H9 (cell line): ENCODE results near the gene NTRK2. TPM values are rescaled to one million over a fixed set of nuclear protein-coding genes. Genes with fewer than 3 reads are reported as not detected.
A peak's percentile ranks its signal among the peaks of the same experiment; 100 is the strongest.

Source experiments
- DNase-seq: peaks from one replicate; pipeline ENCODE4 v3.0.0-alpha.2; 2017
- H2AFZ ChIP-seq: one replicate; pipeline ENCODE4 v1.6.1; 2013; ENCODE audit warnings: mild to moderate bottlenecking, low read length, control low read depth, moderate library complexity
- H2AK5ac ChIP-seq: 2 replicates; pipeline ENCODE4 v1.6.1; 2013; ENCODE audit warnings: low read length, control low read depth, mixed read lengths; ENCODE audit not compliant: insufficient read length
- H2BK120ac ChIP-seq: one replicate; pipeline ENCODE4 v1.6.1; 2013; ENCODE audit warnings: low read depth, mild to moderate bottlenecking, low read length, control low read depth, inconsistent platforms; ENCODE audit not compliant: poor library complexity, severe bottlenecking
- H2BK12ac ChIP-seq: 2 replicates; pipeline ENCODE4 v1.6.1; 2013; ENCODE audit warnings: low read length, control low read depth, mixed read lengths, low read depth; ENCODE audit not compliant: insufficient read length
- H2BK15ac ChIP-seq: 2 replicates; pipeline ENCODE4 v1.6.1; 2013; ENCODE audit warnings: low read depth, low read length, control low read depth
- H2BK20ac ChIP-seq: one replicate; pipeline ENCODE4 v1.6.1; 2013; ENCODE audit warnings: low read depth, mild to moderate bottlenecking, low read length, control low read depth, inconsistent platforms; ENCODE audit not compliant: poor library complexity, severe bottlenecking
- H2BK5ac ChIP-seq: 2 replicates; pipeline ENCODE4 v1.6.1; 2013; ENCODE audit warnings: low read length, control low read depth, mixed read lengths; ENCODE audit not compliant: insufficient read length
- H3K14ac ChIP-seq: 2 replicates; pipeline ENCODE4 v1.6.1; 2013; ENCODE audit warnings: low read length, control low read depth; ENCODE audit not compliant: insufficient read depth
- H3K18ac ChIP-seq: 2 replicates; pipeline ENCODE4 v1.6.1; 2013; ENCODE audit warnings: low read depth, mild to moderate bottlenecking, mixed read lengths, low read length, control low read depth; ENCODE audit not compliant: insufficient read length
- H3K23ac ChIP-seq: 2 replicates; pipeline ENCODE4 v1.6.1; 2013; ENCODE audit warnings: low read length, control low read depth, mixed read lengths, low read depth; ENCODE audit not compliant: insufficient read length
- H3K23me2 ChIP-seq: 2 replicates; pipeline ENCODE4 v1.6.1; 2013; ENCODE audit warnings: low read depth, mild to moderate bottlenecking, mixed read lengths, low read length, control low read depth; ENCODE audit not compliant: insufficient read length, poor library complexity, severe bottlenecking
- H3K27ac ChIP-seq: 2 replicates; pipeline ENCODE4 v1.5.1; 2013; ENCODE audit warnings: low read length, control low read depth, mixed read lengths, low read depth; ENCODE audit not compliant: insufficient read length
- H3K27me3 ChIP-seq: 2 replicates; pipeline ENCODE4 v1.6.1; 2013; ENCODE audit warnings: low read length, control low read depth, inconsistent platforms; ENCODE audit not compliant: insufficient read depth
- H3K4ac ChIP-seq: 2 replicates; pipeline ENCODE4 v1.6.1; 2013; ENCODE audit warnings: low read depth, mild to moderate bottlenecking, control low read depth, inconsistent platforms, low read length, moderate library complexity
- H3K4me1 ChIP-seq: 2 replicates; pipeline ENCODE4 v1.6.1; 2013; ENCODE audit warnings: low read length, control low read depth, inconsistent platforms; ENCODE audit not compliant: insufficient read depth
- H3K4me2 ChIP-seq: 2 replicates; pipeline ENCODE4 v1.6.1; 2013; ENCODE audit warnings: low read length, control low read depth, mixed read lengths; ENCODE audit not compliant: insufficient read length, insufficient read depth
- H3K56ac ChIP-seq: 2 replicates; pipeline ENCODE4 v1.6.1; 2013; ENCODE audit warnings: low read depth, mild to moderate bottlenecking, mixed read lengths, low read length, control low read depth; ENCODE audit not compliant: insufficient read length
- H3K79me1 ChIP-seq: 2 replicates; pipeline ENCODE4 v1.6.1; 2013; ENCODE audit warnings: low read depth, mild to moderate bottlenecking, moderate library complexity, low read length, control low read depth, inconsistent platforms; ENCODE audit not compliant: insufficient read depth, poor library complexity, severe bottlenecking
- H3K79me2 ChIP-seq: 2 replicates; pipeline ENCODE4 v1.6.1; 2013; ENCODE audit warnings: low read length, control low read depth, inconsistent platforms; ENCODE audit not compliant: insufficient read depth
- H3K9ac ChIP-seq: 2 replicates; pipeline ENCODE4 v1.6.1; 2013; ENCODE audit warnings: low read length, control low read depth, mixed read lengths; ENCODE audit not compliant: insufficient read length; ENCODE audit errors: extremely low read depth
- H3K9me3 ChIP-seq: one replicate; pipeline ENCODE4 v1.6.1; 2013; ENCODE audit warnings: low read depth, low read length, inconsistent platforms; ENCODE audit not compliant: control insufficient read depth
- H3T11ph ChIP-seq: one replicate; pipeline ENCODE4 v1.6.1; 2013; ENCODE audit warnings: mild to moderate bottlenecking, low read length, control low read depth, inconsistent platforms
- H4K20me1 ChIP-seq: one replicate; pipeline ENCODE4 v1.6.1; 2013; ENCODE audit not compliant: control insufficient read depth, insufficient read length, insufficient read depth
- H4K5ac ChIP-seq: 2 replicates; pipeline ENCODE4 v1.6.1; 2013; ENCODE audit warnings: low read depth, mild to moderate bottlenecking, mixed read lengths, low read length, control low read depth; ENCODE audit not compliant: insufficient read length
- H4K8ac ChIP-seq: replicated peaks from 2 replicates; pipeline ENCODE4 v1.6.1; 2013; ENCODE audit warnings: low read length, control low read depth, mixed read lengths, low read depth; ENCODE audit not compliant: insufficient read length
- H4K91ac ChIP-seq: 2 replicates; pipeline ENCODE4 v1.6.1; 2013; ENCODE audit warnings: low read depth, mild to moderate bottlenecking, moderate library complexity, mixed read lengths, low read length, control low read depth; ENCODE audit not compliant: insufficient read length
- H3K27ac Mint-ChIP-seq, 3 experiments: 2 replicates in 2 of 3; 3 replicates in 1 of 3; pipeline ENCODE4 v1.8.0; 2020 to 2021; ENCODE audit warnings: mixed read lengths in 3 of 3, mild to moderate bottlenecking in 1 of 3, moderate library complexity in 1 of 3
- H3K27me3 Mint-ChIP-seq: 2 replicates; pipeline ENCODE4 v1.8.0; 2021; ENCODE audit warnings: low read depth, mild to moderate bottlenecking, moderate library complexity, mixed read lengths
- H3K36me3 Mint-ChIP-seq, 3 experiments: 2 replicates in 2 of 3; 3 replicates in 1 of 3; pipeline ENCODE4 v1.8.0; 2020 to 2021; ENCODE audit warnings: low read depth in 3 of 3, mixed read lengths in 3 of 3; ENCODE audit not compliant: insufficient read depth in 1 of 3
- H3K4me1 Mint-ChIP-seq, 2 experiments: 2 replicates each; pipeline ENCODE4 v1.8.0; 2020; ENCODE audit warnings: mixed read lengths in 2 of 2
- H3K4me3 Mint-ChIP-seq, 2 experiments: 2 replicates in 1 of 2; 3 replicates in 1 of 2; pipeline ENCODE4 v1.8.0; 2020 to 2021; ENCODE audit warnings: mild to moderate bottlenecking in 2 of 2, mixed read lengths in 2 of 2, moderate library complexity in 1 of 2
- H3K9me3 Mint-ChIP-seq, 2 experiments: 2 replicates in 1 of 2; 3 replicates in 1 of 2; pipeline ENCODE4 v1.8.0; 2020; ENCODE audit warnings: mild to moderate bottlenecking in 2 of 2, mixed read lengths in 2 of 2, moderate library complexity in 1 of 2
- CTCF ChIP-seq: fragments of 200-600 bp; sonication (generic); conservative IDR thresholded peaks from 3 replicates; pipeline ENCODE4 v1.8.0; 2021; ENCODE audit warnings: antibody characterized with exemption, mild to moderate bottlenecking
- WGBS: extraction: QIAGEN DNeasy Blood & Tissue Kit; methylation state at CpG from one replicate; pipeline ENCODE4 v1.1.7; 2013; ENCODE audit warnings: missing lambda C conversion rate, low lambda C conversion rate, mixed read lengths; ENCODE audit not compliant: insufficient read length; ENCODE audit errors: extremely low coverage; 5-methylcytosine and 5-hydroxymethylcytosine counted together
- total RNA-seq: library from RNA; stranded (reverse); gene quantifications from 2 replicates; pipeline ENCODE4 v1.2.1, GENCODE V29; 2021

The NTRK2 gene
- total RNA-seq, 1 experiment from 2014 or later: 0.02 TPM

- no peak overlapping the region for H3K56ac ChIP-seq
- peak overlapping the region in 1 of 3 experiments; percentile 81; a peak in 2 of 7 replicates for H3K27ac Mint-ChIP-seq
- H3K27me3 Mint-ChIP-seq: no peaks in the 10 kb centered on the region; the same call in none of the 2 replicates
- WGBS: no CpG with 5 or more reads among the region's 6 CpGs
- H3K9ac ChIP-seq: no peak overlapping the region
- no peak overlapping the region for H2BK12ac ChIP-seq
- H3K27me3 ChIP-seq: no peaks in the 10 kb centered on the region
- H4K20me1 ChIP-seq: no peaks in the 10 kb centered on the region
- H4K91ac ChIP-seq: no peak overlapping the region
- H2AFZ ChIP-seq: no peak overlapping the region
- TF ChIP-seq CTCF: peak; percentile 66
- peaks cover 25 to 28% of the 10 kb centered on the region in 2 experiments for H3K4me1 Mint-ChIP-seq
- no peak overlapping the region for H2BK5ac ChIP-seq
- no peak overlapping the region for H3K14ac ChIP-seq
- H2BK120ac ChIP-seq: no peak overlapping the region
- H4K5ac ChIP-seq: no peak overlapping the region
- no peak overlapping the region for H2BK15ac ChIP-seq
- no peak overlapping the region for H3K4ac ChIP-seq
- H3K4me1 ChIP-seq: peaks cover 8% of the 10 kb centered on the region
- H3K79me2 ChIP-seq: no peaks in the 10 kb centered on the region
- H3T11ph ChIP-seq: no peak overlapping the region
- H3K36me3 Mint-ChIP-seq: no peaks in the 10 kb centered on the region
- peak overlapping the region; percentile 39 for H3K18ac ChIP-seq
- peak; percentile 36 for DNase-seq
- no peak overlapping the region for H3K27ac ChIP-seq
- no peaks in the 10 kb centered on the region for H3K9me3 ChIP-seq
- no peaks in the 10 kb centered on the region for H3K23me2 ChIP-seq
- H2AK5ac ChIP-seq: no peak overlapping the region
- H3K79me1 ChIP-seq: no peaks in the 10 kb centered on the region
- H3K9me3 Mint-ChIP-seq: no peaks in the 10 kb centered on the region; a peak in 2 of 5 replicates
- no peak overlapping the region for H4K8ac ChIP-seq
- H2BK20ac ChIP-seq: no peak overlapping the region
- no peak overlapping the region for H3K4me3 Mint-ChIP-seq
- H3K23ac ChIP-seq: no peak overlapping the region
- H3K4me2 ChIP-seq: no peak overlapping the region
Measured at GRCh38 chr9:84932915-84933527, 263.5 kb downstream of the NTRK2 start.
